BJ (cell line): ENCODE results near the gene AEBP1. TPM values are rescaled to one million over a fixed set of nuclear protein-coding genes. Genes with fewer than 3 reads are reported as not detected.

Experiments used
- CTCF ChIA-PET: fragments of 350-600 bp; formaldehyde crosslinking; extraction: SDS; loops from one replicate; lab custom pipeline; 2021; ENCODE audit warnings: antibody characterized with exemption, inconsistent platforms; lab: Yijun Ruan, JAX
- POLR2A ChIA-PET: fragments of 300-600 bp; sonication (Branson Sonifier 250); formaldehyde crosslinking; extraction: SDS; loops from one replicate; lab custom pipeline; 2021; ENCODE audit warnings: antibody characterized with exemption; lab: Charles Lee
- DNase-seq: peaks from one replicate; pipeline ENCODE4 v3.0.0-alpha.2; 2011; ENCODE audit warnings: low read depth
- H3K27me3 ChIP-seq: 2 replicates; pipeline ENCODE4 v1.6.0; 2011; ENCODE audit warnings: low read length; ENCODE audit not compliant: control insufficient read depth, insufficient read depth
- H3K36me3 ChIP-seq: 2 replicates; pipeline ENCODE4 v1.5.1; 2011; ENCODE audit warnings: low read length; ENCODE audit not compliant: control insufficient read depth, insufficient read depth
- H3K4me3 ChIP-seq: 2 replicates; pipeline ENCODE4 v1.5.1; 2011; ENCODE audit warnings: low read depth, mild to moderate bottlenecking, control low read depth, low read length
- polyA plus RNA-seq: library from polyadenylated mRNA; depleted of rRNA; stranded (reverse); fragments of >200 nt; gene quantifications from 2 replicates; pipeline ENCODE4 v1.2.3, GENCODE V29; 2011; rRNA removed
- small RNA-seq: library from RNA; depleted of rRNA; stranded (forward); fragments of <200 nt; gene quantifications from one replicate; pipeline ENCODE3, GENCODE V24; 2012; ENCODE audit warnings: low replicate concordance, low read depth; ENCODE audit not compliant: insufficient read length
- TF ChIP-seq, protein P1 (sequence below): IDR thresholded peaks from 2 replicates; pipeline ENCODE4 v1.5.1; 2011; ENCODE audit warnings: low read depth, mild to moderate bottlenecking, control low read depth, inconsistent platforms, low read length, moderate library complexity; ENCODE audit not compliant: insufficient read depth

AEBP1 gene
- polyA plus RNA-seq, 1 experiment = 117 TPM

DNA sequence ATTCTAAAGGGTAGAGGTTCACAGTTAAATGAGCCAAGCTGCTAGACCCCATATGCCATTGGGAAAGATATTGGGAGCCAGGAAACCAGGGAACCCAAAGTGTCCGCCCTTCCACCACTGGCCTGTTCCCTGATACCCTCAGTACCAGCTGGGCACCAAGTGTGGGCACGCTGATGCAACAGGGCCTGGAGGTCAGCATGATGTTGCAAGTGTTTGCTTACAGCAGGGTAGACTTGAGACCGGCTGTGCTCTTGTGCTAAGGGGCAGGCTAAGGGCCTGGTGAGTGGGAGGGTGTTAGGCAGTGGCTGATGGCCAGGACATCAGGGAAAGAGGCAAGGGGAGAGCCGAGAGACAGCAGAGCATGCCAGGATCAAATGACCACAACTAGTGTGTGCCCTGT is 58.0 kb downstream of the AEBP1 start:
- H3K4me3 ChIP-seq = no peak overlapping the region
- 0 out of 2 replicates have a peak, but pooled peaks cover 1% of the 10 kb centered on the region for H3K27me3 ChIP-seq
- TF ChIP-seq, protein P1, sequence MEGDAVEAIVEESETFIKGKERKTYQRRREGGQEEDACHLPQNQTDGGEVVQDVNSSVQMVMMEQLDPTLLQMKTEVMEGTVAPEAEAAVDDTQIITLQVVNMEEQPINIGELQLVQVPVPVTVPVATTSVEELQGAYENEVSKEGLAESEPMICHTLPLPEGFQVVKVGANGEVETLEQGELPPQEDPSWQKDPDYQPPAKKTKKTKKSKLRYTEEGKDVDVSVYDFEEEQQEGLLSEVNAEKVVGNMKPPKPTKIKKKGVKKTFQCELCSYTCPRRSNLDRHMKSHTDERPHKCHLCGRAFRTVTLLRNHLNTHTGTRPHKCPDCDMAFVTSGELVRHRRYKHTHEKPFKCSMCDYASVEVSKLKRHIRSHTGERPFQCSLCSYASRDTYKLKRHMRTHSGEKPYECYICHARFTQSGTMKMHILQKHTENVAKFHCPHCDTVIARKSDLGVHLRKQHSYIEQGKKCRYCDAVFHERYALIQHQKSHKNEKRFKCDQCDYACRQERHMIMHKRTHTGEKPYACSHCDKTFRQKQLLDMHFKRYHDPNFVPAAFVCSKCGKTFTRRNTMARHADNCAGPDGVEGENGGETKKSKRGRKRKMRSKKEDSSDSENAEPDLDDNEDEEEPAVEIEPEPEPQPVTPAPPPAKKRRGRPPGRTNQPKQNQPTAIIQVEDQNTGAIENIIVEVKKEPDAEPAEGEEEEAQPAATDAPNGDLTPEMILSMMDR = no peak
- no peak for DNase-seq
- POLR2A ChIA-PET = no interaction called here
- H3K36me3 ChIP-seq = no peaks in the 10 kb centered on the region
- CTCF ChIA-PET = interaction anchor here (1.1 to 2.5 kb wide), 2 partner anchors 15 to 33 kb away, joined by 4 to 11 read pairs; no protein-coding TSS in a partner anchor

DNA sequence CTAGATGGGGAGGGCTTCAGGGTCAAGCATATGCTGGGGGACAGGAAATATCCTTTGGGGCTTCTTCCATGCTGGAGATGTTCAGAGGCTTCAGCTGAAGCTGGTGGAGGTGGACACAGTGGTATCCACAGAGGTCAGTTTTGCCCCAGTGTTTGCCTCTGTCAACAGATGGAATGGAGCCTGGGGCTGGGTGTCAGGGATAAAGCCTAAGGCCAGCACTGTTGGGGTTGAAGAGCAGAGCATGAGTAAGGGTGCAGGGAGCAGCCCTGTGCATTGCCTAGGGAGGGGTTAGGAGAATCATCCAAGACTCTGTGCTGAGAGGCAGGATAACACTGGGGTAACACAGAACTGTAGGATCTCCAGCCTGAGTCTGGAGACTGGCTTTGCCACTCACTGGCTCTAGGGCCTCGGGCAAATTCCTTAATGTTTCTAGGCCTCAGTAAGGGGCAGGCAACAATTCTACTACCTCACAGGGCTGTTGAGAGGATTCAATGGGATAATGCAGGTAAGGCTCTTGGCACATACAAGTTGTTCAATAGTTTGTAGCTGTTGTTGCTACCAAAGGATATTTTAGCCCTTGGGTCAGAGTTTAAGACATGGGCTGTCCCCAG is 58.7 kb downstream of the AEBP1 start:
- ChIA-PET POLR2A (interaction anchor here (1.2 kb wide), 2 partner anchors 16 to 74 kb away, joined by 4 read pairs; no protein-coding TSS in a partner anchor), CTCF (interaction anchor here (1.1 to 2.5 kb wide), 4 partner anchors 15 to 38 kb away, joined by 3 to 11 read pairs (median 6); no protein-coding TSS in a partner anchor)
- TF ChIP-seq, protein P1 = no peak
- DNase-seq = no peak
- Histone ChIP-seq H3K27me3 (0 out of 2 replicates have a peak, but pooled peaks cover 1% of the 10 kb centered on the region), H3K36me3 (no peaks in the 10 kb centered on the region), H3K4me3 (no peak overlapping the region)

DNA sequence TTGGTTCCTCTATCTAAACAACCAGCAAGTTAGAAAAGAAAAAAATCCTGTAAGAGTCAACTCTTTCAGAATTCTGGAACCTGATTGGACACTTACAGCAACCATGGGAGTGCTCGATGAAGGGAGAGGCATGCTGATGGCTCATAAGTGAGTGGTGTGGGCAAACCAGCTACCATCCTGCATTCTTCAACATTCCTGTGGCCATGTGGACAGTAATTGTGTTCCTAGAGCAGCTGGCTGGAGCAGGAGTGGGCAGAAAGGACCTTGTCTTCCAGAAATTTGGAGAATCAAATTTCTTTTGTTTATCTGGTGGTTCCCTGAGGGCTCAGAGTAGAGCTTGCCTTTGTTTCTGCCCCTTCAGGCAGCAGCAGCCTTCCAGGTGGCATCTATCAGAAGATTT is 59.4 kb downstream of the AEBP1 start:
- ChIA-PET CTCF (interaction anchor here (1.2 to 2.5 kb wide), 3 partner anchors 16 to 38 kb away, joined by 3 to 11 read pairs (median 7); no protein-coding TSS in a partner anchor), POLR2A (interaction anchor here (1.2 kb wide), 2 partner anchors 17 to 75 kb away, joined by 4 read pairs; no protein-coding TSS in a partner anchor)
- peak; percentile 85 for DNase-seq
- Histone ChIP-seq H3K36me3 (no peaks in the 10 kb centered on the region), H3K4me3 (no peak overlapping the region), H3K27me3 (0 out of 2 replicates have a peak, but pooled peaks cover 1% of the 10 kb centered on the region)
- TF ChIP-seq, protein P1 = no peak

Small RNAs within 50 kb of the gene (small RNA-seq; reads per million reads assigned to genes)
- gene RNA5SP230 = not detected

Other genes starting within 250 kb of the AEBP1 start
- gene MRPS24, start 234.8 kb upstream of the AEBP1 start, polyA plus RNA-seq = 189 and 229 TPM in 2 replicates
- 34.3 and 41.6 TPM in 2 replicates for gene URGCP, start 197.7 kb upstream of the AEBP1 start, polyA plus RNA-seq
- gene UBE2D4, start 177.9 kb upstream of the AEBP1 start, polyA plus RNA-seq = 24.3 and 27.6 TPM in 2 replicates
- gene SPDYE1, start 106.4 kb upstream of the AEBP1 start, polyA plus RNA-seq = not detected in 2 replicates
- gene DBNL, start 59.6 kb upstream of the AEBP1 start, polyA plus RNA-seq = 88.1 and 140 TPM in 2 replicates
- 0.16 TPM in 1 of 2 replicates, not detected in the other for gene PGAM2, start 38.8 kb upstream of the AEBP1 start, polyA plus RNA-seq
- gene POLM, start 21.8 kb upstream of the AEBP1 start, polyA plus RNA-seq = 6.0 and 10.8 TPM in 2 replicates
- gene POLD2, start 19.2 kb downstream of the AEBP1 start, polyA plus RNA-seq = 54.8 and 87.2 TPM in 2 replicates
- 0.26 and 0.29 TPM in 2 replicates for gene MYL7, start 37.0 kb downstream of the AEBP1 start, polyA plus RNA-seq
- gene GCK, start 85.1 kb downstream of the AEBP1 start, polyA plus RNA-seq = 0.22 and 0.40 TPM in 2 replicates
- gene YKT6, start 96.6 kb downstream of the AEBP1 start, polyA plus RNA-seq = 132 and 160 TPM in 2 replicates
- gene CAMK2B, start 221.2 kb downstream of the AEBP1 start, polyA plus RNA-seq = 0.05 and 0.10 TPM in 2 replicates